ENCODE measurements around the gene PGAP3.

The PGAP3 gene

DNA sequence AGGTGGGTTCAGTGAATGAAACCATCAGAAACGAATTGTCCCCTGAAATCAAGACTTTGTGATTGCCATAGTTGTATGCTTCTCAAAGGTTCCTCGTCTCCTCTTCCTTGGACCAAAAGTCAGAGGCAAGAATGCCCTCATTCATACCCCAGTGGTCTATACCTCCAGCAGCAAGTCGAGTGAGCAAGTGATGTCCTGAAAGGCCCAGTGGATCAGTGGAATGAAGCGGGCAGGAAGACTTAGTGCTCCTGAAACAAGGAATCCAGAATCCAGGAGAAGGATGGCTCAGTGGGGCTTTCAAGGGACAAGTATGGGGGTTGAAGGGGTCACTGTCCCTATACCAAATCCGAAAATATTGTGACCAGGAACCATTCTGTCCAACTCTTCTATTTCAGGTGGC is 6.7 kb upstream of the PGAP3 start:
- DNase-seq, result no peak

DNA sequence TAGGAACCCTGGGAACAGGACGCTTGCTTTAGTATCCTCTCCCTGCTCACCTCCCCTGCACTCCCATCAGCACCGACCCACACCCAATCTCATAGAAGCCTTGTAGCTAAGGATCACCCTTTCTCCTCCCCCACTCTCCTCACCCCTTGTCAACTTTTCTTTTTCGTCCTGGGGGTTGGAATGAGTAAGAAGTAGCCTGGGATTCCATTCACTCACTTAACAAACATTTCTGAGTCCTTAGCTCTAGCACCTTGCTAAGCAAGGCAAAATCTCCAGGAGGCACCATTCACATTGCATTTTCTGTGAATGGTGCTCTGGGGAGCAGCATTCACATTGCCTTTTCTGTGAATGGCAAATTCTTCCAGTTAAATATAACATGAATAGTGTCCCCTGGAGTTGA is 1.1 kb upstream of the PGAP3 start:
- no peak for DNase-seq

- no peak for DNase-seq
Measured at GRCh38 chr17:39688475-39688835, 598 bp upstream of the PGAP3 start.

GRCh38 chr17:39687101-39687545 is 734 bp downstream of the PGAP3 start:
- DNase-seq, result no peak

DNA sequence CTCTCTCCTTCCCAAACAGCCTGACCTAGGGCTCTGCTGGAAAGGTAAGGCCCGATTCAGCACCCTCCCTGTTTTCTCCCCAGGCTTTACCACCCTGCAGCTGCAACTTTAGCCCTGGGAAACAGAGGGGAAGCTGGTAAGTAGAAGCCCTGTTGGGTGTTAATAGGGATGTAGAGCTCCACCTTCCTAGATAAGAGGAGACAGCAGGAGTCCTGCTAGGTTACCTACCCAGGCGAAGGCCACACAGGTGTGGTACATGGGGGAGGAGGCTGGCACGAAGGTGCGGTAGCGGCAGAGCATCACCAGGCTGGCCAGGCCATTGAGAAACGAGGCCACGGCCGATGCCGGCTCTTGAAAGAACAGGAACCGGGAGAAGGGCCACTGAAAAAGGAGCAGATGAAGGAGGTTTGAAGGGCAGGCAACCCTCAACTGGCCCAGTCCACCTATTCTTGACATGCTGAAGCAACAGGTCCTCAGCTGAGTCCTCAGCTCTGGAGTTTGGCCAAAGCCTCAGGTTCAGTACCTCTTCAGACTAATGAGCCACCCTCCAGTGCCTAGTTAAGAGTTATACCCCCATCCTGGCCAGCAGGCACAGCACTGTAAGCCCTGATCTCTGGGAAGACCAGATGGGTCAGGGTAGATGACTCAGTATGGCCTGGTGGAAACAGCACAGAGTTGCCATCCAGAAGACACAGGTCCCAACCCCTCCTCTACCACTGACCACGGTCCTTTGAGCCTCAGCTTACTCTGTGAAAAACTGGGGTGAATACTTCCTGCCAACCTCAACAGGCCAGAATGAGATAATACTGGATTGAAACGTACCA is 3.3 kb downstream of the PGAP3 start:
- DNase-seq, result no peak

GRCh38 chr17:39683295-39683939 is 4.4 kb downstream of the PGAP3 start:
- no peak for DNase-seq

DNA sequence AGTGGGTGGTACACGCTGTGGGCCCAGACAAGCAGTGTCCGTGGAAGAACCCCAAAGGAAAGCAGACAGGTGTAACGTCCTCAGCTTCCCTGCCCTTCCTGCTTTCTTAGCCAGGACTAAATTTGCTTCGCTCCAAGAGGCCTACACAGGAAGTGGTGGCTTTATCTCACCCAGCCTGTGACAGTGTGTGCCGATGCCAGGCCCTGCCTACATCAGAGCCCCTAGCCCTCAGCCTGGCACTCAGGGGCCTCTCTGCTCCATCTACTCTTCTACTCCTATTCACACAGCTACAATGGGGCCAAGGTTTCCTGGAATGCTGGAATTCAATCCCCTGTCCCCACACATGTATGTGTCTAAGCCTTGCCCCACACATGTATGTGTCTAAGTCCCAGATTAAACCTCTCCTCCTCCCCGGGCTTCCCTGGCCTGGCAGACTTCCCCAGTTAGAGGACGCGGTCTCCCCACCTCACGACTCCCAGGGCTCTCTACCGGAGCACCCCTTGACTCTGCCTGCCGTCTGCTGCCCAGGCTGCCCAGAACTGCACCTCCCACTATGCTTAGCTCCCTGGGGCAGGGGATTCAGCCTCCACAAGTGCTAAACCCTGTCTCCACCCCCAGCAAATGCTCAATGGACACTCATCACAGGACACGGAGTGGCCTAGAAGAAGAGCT is 8.2 kb downstream of the PGAP3 start:
- DNase-seq, result no peak

- DNase-seq, result no peak
Measured at GRCh38 chr17:39678340-39679116, 9.3 kb downstream of the PGAP3 start.

GRCh38 chr17:39677542-39678339 is 10.1 kb downstream of the PGAP3 start:
- DNase-seq, result no peak

GRCh38 chr17:39677072-39677471 is 10.8 kb downstream of the PGAP3 start:
- no peak for DNase-seq

GRCh38 chr17:39676198-39676819 is 11.5 kb downstream of the PGAP3 start:
- DNase-seq, result peak; percentile 88

DNA sequence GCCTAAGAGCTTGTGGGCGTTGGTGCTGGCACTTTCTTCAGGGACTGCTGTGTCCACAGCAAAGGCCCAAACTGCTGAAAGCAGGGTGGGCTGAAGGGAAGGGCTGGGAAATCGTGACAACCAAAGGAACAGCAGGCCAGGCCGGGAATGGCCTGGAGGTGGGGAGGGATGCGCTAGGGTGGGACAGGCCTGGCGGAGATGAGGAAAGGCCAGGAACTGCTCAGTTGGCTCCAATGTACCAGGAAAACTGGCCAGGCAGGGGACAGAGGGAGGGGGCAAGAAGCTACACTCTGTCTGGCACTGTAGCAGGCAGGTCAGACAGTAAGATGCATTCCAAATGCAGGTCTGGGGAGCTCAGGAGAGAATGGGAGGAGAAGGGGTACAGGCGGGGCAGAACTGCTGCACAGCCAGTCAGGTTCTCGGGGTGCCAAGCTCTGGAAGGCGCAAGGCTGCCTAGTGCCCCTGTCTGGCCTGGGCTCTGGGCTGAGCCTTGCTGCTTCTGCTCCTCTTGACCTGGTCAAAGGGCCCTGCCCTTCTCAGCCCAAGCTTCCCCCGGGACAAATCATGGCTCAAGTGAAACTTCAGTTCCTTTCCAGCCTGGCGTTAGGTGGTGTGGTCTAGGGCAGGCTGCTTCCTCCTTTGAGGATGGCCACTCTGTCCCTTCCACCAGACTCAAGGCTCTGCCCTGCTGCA is 12.3 kb downstream of the PGAP3 start:
- no peak for DNase-seq

DNA sequence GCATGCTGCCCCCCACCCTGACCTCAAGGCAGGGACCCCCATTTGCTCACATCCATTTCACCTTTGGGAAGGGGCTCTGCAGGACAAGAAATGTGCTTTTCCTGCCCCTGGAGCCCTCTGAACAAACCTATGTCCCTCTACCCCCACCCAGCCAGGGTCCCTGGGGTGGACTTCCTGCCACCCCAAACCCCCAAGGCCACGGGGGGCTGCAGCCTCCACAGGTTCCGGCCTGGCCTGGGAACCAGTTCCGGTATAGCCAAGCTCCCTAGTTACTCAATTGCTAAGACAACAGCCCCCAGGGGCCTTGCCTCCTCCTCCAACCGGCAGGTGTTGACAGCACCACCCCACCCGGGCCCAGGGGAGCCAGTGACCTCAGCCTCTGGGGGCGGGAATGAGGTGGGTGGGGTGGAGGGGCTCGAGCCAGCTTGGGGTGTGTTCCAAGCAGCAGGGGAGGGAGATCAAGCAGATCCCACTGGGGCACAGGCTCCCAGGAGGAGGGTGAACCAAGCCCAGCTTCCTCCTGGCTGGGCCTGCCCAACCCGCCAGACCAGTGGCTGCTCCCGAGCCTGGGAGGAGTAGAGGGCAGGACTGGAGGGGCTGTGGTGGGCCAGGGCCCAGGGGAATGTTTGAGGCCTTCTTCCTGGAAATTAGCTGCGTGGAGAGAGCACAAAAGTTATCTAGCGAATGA is 13.0 kb downstream of the PGAP3 start:
- DNase-seq, result peak; percentile 76

- DNase-seq, result no peak
Measured at GRCh38 chr17:39674179-39674578, 13.7 kb downstream of the PGAP3 start.

DNA sequence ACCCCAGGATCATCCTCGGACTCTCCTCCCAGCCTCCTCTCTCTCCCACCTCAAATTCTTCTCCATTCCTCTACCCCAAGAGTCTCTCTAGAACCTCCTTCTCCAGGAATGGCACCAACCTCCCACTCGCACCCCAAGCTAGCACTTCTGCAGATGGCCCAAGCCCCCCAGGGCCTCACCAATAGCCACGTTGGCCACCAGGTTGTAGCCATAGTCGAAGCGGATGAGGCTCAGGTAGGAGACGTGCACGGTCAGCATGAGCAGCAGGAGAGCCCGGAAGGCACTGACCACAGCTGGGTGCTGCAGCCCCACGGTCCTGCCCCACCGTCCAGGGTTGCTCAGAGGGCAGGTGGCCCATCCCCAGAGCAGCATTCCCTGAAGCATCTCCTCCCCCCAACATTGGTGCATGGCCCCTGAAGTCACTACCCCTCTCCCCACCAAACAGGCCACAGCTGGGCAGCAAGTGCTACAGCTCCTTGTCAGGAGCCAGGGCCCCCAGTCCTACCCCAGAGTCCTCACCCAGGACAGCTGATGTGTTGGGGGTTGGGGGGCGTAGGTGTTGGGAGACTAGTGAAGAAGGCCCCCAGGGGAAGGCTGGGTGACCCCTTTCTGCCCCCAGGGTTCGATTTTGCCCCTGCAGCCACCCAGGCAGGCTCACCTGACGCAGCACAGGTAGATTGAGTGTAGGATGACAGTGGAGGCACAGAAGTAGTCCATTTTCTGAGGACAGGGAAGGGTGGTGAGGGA is 14.3 kb downstream of the PGAP3 start:
- DNase-seq, result no peak

DNA sequence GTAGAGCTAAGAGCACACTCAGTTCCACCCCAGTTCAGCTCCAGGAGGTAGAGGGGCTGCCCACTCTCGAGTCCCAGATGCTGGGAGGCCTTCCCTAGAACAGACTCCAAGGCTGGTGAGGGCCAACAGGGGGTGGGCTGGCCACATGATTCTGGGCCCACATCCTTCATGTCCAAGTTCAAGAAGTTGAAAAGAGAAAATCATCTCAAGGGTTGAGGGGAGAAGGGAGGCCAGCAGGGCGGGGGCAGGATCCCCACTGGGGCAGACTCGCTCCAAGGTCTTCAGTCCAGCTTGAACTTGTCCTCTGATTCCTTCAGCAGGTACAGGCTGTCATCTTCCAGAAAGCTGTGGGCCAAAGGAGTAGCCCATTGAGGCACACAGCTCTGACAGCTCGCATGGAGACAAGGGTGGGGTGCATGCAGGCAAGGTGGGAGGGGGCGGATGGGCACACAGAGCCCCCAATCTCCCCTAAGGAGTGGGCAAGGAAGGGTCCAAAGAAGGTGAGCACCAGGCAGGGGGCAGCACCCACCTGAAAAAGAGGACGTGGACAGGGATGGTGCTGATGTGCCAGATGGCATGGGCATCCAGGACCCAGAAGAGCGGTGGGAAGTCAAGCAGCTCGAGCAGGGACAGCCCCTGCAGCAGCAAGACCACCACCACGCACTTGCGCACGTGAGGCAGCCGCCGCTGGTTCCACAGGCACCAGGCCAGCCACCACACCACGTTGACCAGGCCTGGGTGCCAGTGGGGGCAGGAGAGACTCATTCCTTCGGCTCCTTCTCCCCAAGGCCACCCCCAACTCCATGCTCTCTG is 15.1 kb downstream of the PGAP3 start:
- no peak for DNase-seq

GRCh38 chr17:39671651-39672521 is 16.0 kb downstream of the PGAP3 start:
- DNase-seq, result no peak

DNA sequence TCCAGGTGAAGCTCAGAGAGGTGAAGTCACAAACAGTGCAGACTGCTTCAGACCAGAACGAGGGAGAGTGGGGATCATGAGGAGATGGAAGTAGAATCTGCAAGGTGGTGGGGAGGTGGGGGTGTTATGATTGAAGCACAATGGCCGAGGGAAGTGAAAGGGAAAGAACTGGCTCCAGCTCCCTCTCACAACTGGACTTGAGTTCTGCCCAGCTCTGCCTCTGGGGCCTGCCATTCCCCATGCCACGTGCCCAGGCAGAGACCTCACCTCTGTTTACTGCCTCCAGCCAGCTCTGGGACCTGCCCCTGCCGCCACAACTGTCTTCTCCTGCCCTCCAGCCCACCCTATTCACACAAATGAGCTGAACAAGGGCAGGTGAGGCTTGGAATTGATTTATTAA is 17.1 kb downstream of the PGAP3 start:
- DNase-seq, result no peak

Data from NCI-H510A (cell line).